A673 (cell line): Measurements from ENCODE around the gene PKD1. TPM values are rescaled to one million over a fixed set of nuclear protein-coding genes. Genes with fewer than 3 reads are reported as not detected.

Source experiments
- BruUV-seq: library from RNA; stranded (reverse); fragments of 400-500 nt; replicated peaks from 2 replicates; lab custom pipeline; 2021; lab: Mats Ljungman, UMichigan
- CTCF ChIA-PET: fragments of 300-600 bp; sonication (Branson Sonifier 250); formaldehyde crosslinking; loops from one replicate; lab custom pipeline; 2022; ENCODE audit warnings: antibody characterized with exemption; lab: Charles Lee
- POLR2A ChIA-PET: fragments of 300-600 bp; sonication (Branson Sonifier 250); formaldehyde crosslinking; loops from one replicate; lab custom pipeline; 2022; ENCODE audit warnings: antibody characterized with exemption; ENCODE audit not compliant: low non-redundant PET; lab: Charles Lee
- DNase-seq: peaks from one replicate; pipeline ENCODE4 v3.0.0-alpha.2; 2015; ENCODE audit warnings: low spot score
- H3K27ac ChIP-seq: fragments of 200-600 bp; sonication (generic); 2 replicates; pipeline ENCODE4 v1.5.1; 2016; ENCODE audit warnings: mixed run types, low read depth, mild to moderate bottlenecking, mixed read lengths, antibody characterized with exemption, low read length; ENCODE audit not compliant: poor library complexity, severe bottlenecking
- H3K27me3 ChIP-seq: fragments of 200-600 bp; sonication (generic); replicated peaks from 2 replicates; pipeline ENCODE4 v1.6.1; 2017; ENCODE audit warnings: mixed run types, low read depth, mild to moderate bottlenecking, mixed read lengths, antibody characterized with exemption, low read length; ENCODE audit not compliant: insufficient read depth, poor library complexity
- H3K36me3 ChIP-seq: fragments of 200-600 bp; sonication (generic); 2 replicates; pipeline ENCODE4 v1.6.1; 2016; ENCODE audit warnings: mixed run types, mild to moderate bottlenecking, mixed read lengths, antibody characterized with exemption, low read length; ENCODE audit not compliant: insufficient read depth, poor library complexity, severe bottlenecking
- H3K4me1 ChIP-seq: fragments of 200-600 bp; sonication (generic); 2 replicates; pipeline ENCODE4 v1.6.1; 2017; ENCODE audit warnings: mixed run types, mild to moderate bottlenecking, mixed read lengths, antibody characterized with exemption, low read length; ENCODE audit not compliant: insufficient read depth, poor library complexity, severe bottlenecking
- H3K4me3 ChIP-seq: fragments of 200-600 bp; sonication (generic); 2 replicates; pipeline ENCODE4 v1.5.1; 2016; ENCODE audit warnings: low read depth, mixed run types, mild to moderate bottlenecking, mixed read lengths, low read length; ENCODE audit not compliant: poor library complexity, severe bottlenecking
- H3K9me3 ChIP-seq: fragments of 200-600 bp; sonication (generic); 2 replicates; pipeline ENCODE4 v1.6.1; 2016; ENCODE audit warnings: mixed run types, low read depth, mild to moderate bottlenecking, mixed read lengths, antibody characterized with exemption, low read length; ENCODE audit not compliant: poor library complexity, severe bottlenecking
- CTCF ChIP-seq: fragments of 300-800, 200-600 bp; sonication (generic); conservative IDR thresholded peaks from 2 replicates; pipeline ENCODE4 v1.5.1; 2017; ENCODE audit warnings: low read depth, mild to moderate bottlenecking, antibody characterized with exemption, low read length, moderate library complexity, mixed read lengths
- EZH2 ChIP-seq: fragments of 200-600 bp; sonication (generic); IDR thresholded peaks from 2 replicates; pipeline ENCODE4 v1.6.1; 2017; ENCODE audit warnings: borderline replicate concordance, low read depth, mild to moderate bottlenecking, mixed read lengths, antibody characterized with exemption, low read length; ENCODE audit not compliant: poor library complexity, severe bottlenecking
- intact Hi-C: fragments of 100-400 bp; cut with micrococcal nuclease; formaldehyde crosslinking; loops from one replicate; pipeline ENCODE4 v1.10.0; 2022; ENCODE audit not compliant: unreplicated experiment
- total RNA-seq: library from RNA; stranded (reverse); gene quantifications from 2 replicates; pipeline ENCODE4 v1.2.3, GENCODE V29; 2021

The PKD1 gene
- total RNA-seq, 1 experiment from 2014 or later: 121 TPM

DNA sequence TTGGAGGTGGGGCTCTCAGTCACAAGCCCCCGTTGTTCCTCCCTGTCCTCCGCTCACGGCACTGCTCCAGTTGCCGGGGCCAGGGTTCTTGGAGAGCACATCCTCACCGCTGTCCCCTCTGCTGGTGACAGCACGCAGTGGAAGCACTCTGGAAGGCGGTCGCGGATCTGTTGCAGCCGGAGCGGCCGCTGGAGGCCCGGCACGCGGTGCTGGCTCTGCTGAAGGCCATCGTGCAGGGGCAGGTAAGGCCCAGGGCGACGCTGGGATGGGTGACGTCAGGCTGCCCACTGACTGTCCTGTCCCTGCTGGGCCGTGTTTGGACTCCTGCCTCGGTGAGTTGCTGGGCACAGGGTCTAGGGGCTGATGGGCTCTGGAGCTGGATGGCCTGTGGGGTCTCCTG, 82.5 kb downstream of the PKD1 start:
- POLR2A ChIA-PET: no interaction called here
- TF ChIP-seq EZH2: no peak
- no peak for TF ChIP-seq CTCF
- H3K4me3 ChIP-seq: no peak overlapping the region
- no peak for DNase-seq
- no peak overlapping the region for H3K27ac ChIP-seq
- no peaks in the 10 kb centered on the region for H3K9me3 ChIP-seq
- no TSS peak for BruUV-seq
- CTCF ChIA-PET: no interaction called here
- H3K27me3 ChIP-seq: no peaks in the 10 kb centered on the region
- no peaks in the 10 kb centered on the region for H3K4me1 ChIP-seq
- H3K36me3 ChIP-seq: peaks cover 12% of the 10 kb centered on the region
- intact Hi-C loops: no loop called here

DNA sequence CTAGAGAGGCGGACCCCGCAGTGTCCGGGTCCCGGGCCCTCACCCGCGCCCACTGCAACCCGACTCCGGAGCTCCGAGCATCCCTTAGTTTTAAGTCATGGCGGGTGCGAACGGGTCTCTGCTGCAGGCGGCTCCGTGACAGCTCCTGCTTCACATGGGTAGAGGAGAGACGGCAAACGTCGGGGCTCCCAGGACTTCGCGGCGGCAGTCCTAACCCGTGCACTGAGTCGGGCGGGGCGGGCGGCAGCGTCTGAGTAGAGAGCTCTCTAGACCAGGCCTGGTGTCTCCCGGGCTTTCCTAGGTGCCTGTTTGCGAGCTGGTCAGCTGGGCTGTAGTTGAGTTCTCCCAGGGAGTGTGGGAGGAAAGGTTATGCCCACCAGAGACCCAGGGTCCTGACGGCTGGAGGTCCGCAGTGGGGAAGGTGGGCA, 87.6 kb downstream of the PKD1 start:
- Histone ChIP-seq H3K36me3 (peaks cover 12% of the 10 kb centered on the region), H3K9me3 (no peaks in the 10 kb centered on the region), H3K27me3 (no peaks in the 10 kb centered on the region), H3K4me1 (no peaks in the 10 kb centered on the region), H3K4me3 (peak overlapping the region; percentile 93), H3K27ac (peak overlapping the region; percentile 67)
- POLR2A ChIA-PET: no interaction called here
- TF ChIP-seq CTCF (no peak), EZH2 (no peak)
- no peak for DNase-seq
- intact Hi-C loops: no loop called here
- TSS peak; percentile 76 for BruUV-seq
- CTCF ChIA-PET: interaction anchor here (0.9 kb wide), 1 partner anchor 44 kb away, joined by 4 read pairs; no protein-coding TSS in a partner anchor

DNA sequence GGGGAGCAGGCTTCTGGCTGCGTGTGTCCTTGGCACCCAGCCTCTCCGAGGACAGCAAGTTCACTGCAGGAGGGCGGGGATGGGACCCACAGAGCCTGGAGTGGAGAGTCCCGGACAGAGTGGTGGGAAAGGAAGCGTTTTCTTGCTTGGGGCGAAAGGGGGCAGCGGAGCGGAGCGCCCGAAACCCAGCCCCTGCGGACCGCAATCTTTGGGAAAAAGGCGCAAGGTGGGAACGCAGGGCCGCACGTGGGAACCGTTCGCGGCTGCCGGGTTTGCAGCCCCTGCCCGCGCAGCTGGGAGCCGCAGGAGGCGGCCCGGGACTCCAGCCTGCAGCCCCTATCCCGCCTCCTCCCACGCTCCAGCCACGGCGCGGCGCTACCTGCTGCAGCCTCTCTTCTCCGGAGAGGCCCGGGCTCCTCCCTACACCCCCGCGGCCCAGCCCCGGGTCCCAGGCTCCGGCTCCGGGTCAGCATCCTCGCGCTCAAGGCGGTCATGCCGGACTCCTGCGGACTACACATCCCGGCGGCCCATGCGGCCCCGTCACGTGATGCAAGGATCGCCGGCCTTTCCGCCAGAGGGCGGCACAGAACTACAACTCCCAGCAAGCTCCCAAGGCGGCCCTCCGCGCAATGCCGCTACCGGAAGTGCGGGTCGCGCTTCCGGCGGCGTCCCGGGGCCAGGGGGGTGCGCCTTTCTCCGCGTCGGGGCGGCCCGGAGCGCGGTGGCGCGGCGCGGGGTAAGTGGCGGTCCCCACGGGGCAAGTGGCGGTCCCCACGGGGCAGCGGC, 88.2 kb downstream of the PKD1 start, which contains the start of the genes NTHL1 and TSC2:
Gene NTHL1, minus strand, starts transcription at position 505 of the 786 bp plus-strand sequence. Its CDS starts 11 bp downstream, at position 494.
Gene TSC2, plus strand, starts transcription at position 656 of the 786 bp plus-strand sequence. CDS start 631 bp downstream, outside the sequence.
- DNase-seq: peak; percentile 97
- Histone ChIP-seq H3K4me1 (no peaks in the 10 kb centered on the region), H3K36me3 (peaks cover 12% of the 10 kb centered on the region), H3K27me3 (no peaks in the 10 kb centered on the region), H3K9me3 (no peaks in the 10 kb centered on the region), H3K4me3 (peak within 1 kb of the TSS; percentile 93), H3K27ac (peak within 1 kb of the TSS; percentile 67)
- intact Hi-C loops: no loop called here
- TF ChIP-seq EZH2: no peak
- no peak; the same call in 1 of the 2 replicates for TF ChIP-seq CTCF
- BruUV-seq: TSS peak; percentile 22
- ChIA-PET POLR2A (no interaction called here), CTCF (interaction anchor here (0.9 kb wide), 1 partner anchor 43 kb away, joined by 4 read pairs; no protein-coding TSS in a partner anchor)
